Body of pancreas (tissue), 4 donors: ENCODE data around the gene KATNIP.

ENCODE experiments used
- POLR2A ChIP-seq, 3 donors: fragments of 450-650 bp; IDR thresholded peaks; one replicate each; pipeline ENCODE4 v1.6.1; 2016; ENCODE audit warnings: antibody characterized with exemption in 3 of 3, mild to moderate bottlenecking in 2 of 3
- TF ChIP-seq, protein P1 (sequence below), 7 experiments: fragments of 450-650 bp in 4 of 7; fragments of 200-600 bp in 3 of 7; sonication (generic) in 3 of 7; IDR thresholded peaks; one replicate each; pipeline ENCODE4 v1.5.1; 2016 to 2019; ENCODE audit warnings: antibody characterized with exemption in 7 of 7

DNA sequence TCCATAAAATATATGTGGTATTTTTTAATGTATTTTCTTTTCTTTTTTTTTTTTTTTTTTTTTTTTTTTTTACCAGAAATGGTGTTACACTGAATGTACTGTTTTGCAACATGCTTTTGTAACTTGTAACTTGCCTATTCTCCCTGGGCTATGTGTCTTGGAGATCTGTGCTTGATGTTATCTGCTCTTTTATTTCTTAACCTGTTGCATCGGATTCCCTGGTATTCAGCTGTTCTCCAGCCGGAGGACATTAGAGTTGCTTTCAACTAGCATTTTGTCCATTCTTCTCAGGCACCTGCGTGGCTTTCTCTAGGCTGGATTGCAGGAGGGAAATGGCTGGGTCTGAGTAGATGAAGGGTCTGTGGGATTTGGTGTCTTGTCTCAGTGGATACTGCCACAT, 47.4 kb downstream of the KATNIP start:
- no peak for TF ChIP-seq POLR2A (IDR thresholded peaks at IDR 0.05)
- TF ChIP-seq, protein P1, sequence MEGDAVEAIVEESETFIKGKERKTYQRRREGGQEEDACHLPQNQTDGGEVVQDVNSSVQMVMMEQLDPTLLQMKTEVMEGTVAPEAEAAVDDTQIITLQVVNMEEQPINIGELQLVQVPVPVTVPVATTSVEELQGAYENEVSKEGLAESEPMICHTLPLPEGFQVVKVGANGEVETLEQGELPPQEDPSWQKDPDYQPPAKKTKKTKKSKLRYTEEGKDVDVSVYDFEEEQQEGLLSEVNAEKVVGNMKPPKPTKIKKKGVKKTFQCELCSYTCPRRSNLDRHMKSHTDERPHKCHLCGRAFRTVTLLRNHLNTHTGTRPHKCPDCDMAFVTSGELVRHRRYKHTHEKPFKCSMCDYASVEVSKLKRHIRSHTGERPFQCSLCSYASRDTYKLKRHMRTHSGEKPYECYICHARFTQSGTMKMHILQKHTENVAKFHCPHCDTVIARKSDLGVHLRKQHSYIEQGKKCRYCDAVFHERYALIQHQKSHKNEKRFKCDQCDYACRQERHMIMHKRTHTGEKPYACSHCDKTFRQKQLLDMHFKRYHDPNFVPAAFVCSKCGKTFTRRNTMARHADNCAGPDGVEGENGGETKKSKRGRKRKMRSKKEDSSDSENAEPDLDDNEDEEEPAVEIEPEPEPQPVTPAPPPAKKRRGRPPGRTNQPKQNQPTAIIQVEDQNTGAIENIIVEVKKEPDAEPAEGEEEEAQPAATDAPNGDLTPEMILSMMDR (IDR thresholded peaks at IDR 0.05): no peak
